Ureter (tissue), 1 donor: ENCODE data around the gene MAP3K3. TPM values are rescaled to one million over a fixed set of nuclear protein-coding genes. Genes with fewer than 3 reads are reported as not detected.

Experiments used
- DNase-seq: peaks from one replicate; pipeline ENCODE4 v3.0.0-alpha.2; 2020; ENCODE audit warnings: low spot score
- total RNA-seq: library from RNA; stranded (reverse); gene quantifications from one replicate; pipeline ENCODE4 v1.2.4, GENCODE V29; 2023
- donor health status: DM: yes; HTN: yes; CAD: no.

MAP3K3 gene
- total RNA-seq, 1 donor from 2014 or later, result 32.3 TPM

GRCh38 chr17:63652106-63652505, 29.9 kb downstream of the MAP3K3 start:
- no peak for DNase-seq

- DNase-seq, result no peak
Observed at GRCh38 chr17:63653050-63653449, 30.8 kb downstream of the MAP3K3 start.

- no peak for DNase-seq
Observed at GRCh38 chr17:63657786-63658185, 35.6 kb downstream of the MAP3K3 start.

GRCh38 chr17:63658366-63658765, 36.1 kb downstream of the MAP3K3 start:
- no peak for DNase-seq

- no peak for DNase-seq
Observed at GRCh38 chr17:63659850-63660249, 37.6 kb downstream of the MAP3K3 start.

GRCh38 chr17:63665527-63666214, 43.5 kb downstream of the MAP3K3 start:
- DNase-seq, result no peak

- no peak for DNase-seq
Observed at GRCh38 chr17:63672856-63673255, 50.6 kb downstream of the MAP3K3 start.

- no peak for DNase-seq
Observed at GRCh38 chr17:63675231-63675606, 53.0 kb downstream of the MAP3K3 start.

GRCh38 chr17:63675607-63676546, 53.7 kb downstream of the MAP3K3 start:
- DNase-seq, result peak; percentile 88

GRCh38 chr17:63676584-63676983, 54.4 kb downstream of the MAP3K3 start:
- DNase-seq, result no peak

GRCh38 chr17:63679214-63679613, 57.0 kb downstream of the MAP3K3 start:
- DNase-seq, result no peak

- DNase-seq, result no peak
Observed at GRCh38 chr17:63680700-63681099, 58.5 kb downstream of the MAP3K3 start.

- no peak for DNase-seq
Observed at GRCh38 chr17:63681530-63681929, 59.3 kb downstream of the MAP3K3 start.

GRCh38 chr17:63682441-63682840, 60.2 kb downstream of the MAP3K3 start:
- DNase-seq, result no peak

GRCh38 chr17:63682981-63683380, 60.8 kb downstream of the MAP3K3 start:
- DNase-seq, result no peak

- DNase-seq, result no peak
Observed at GRCh38 chr17:63685041-63685440, 62.8 kb downstream of the MAP3K3 start.

GRCh38 chr17:63685578-63685977, 63.4 kb downstream of the MAP3K3 start:
- DNase-seq, result no peak

- no peak for DNase-seq
Observed at GRCh38 chr17:63686138-63686685, 64.0 kb downstream of the MAP3K3 start.

- DNase-seq, result no peak
Observed at GRCh38 chr17:63688396-63689020, 66.3 kb downstream of the MAP3K3 start.

GRCh38 chr17:63689479-63689878, 67.3 kb downstream of the MAP3K3 start:
- no peak for DNase-seq

GRCh38 chr17:63692195-63692816, 70.1 kb downstream of the MAP3K3 start:
- DNase-seq, result no peak
